Endothelial cell (in vitro differentiated cells): Measurements from ENCODE around the gene SCAF8. TPM values are rescaled to one million over a fixed set of nuclear protein-coding genes. Genes with fewer than 3 reads are reported as not detected.

Experiments used
- DNase-seq: peaks from one replicate; pipeline ENCODE4 v3.0.0; 2021; ENCODE audit warnings: low spot score
- H3K27ac Mint-ChIP-seq: one replicate; pipeline ENCODE4 v1.8.0; 2021; ENCODE audit warnings: mixed read lengths, inconsistent platforms; ENCODE audit not compliant: unreplicated experiment
- H3K27me3 Mint-ChIP-seq: one replicate; pipeline ENCODE4 v1.8.0; 2021; ENCODE audit warnings: mild to moderate bottlenecking, moderate library complexity, mixed read lengths, inconsistent platforms; ENCODE audit not compliant: unreplicated experiment
- H3K36me3 Mint-ChIP-seq: one replicate; pipeline ENCODE4 v1.8.0; 2021; ENCODE audit warnings: mild to moderate bottlenecking, low read depth, mixed read lengths, inconsistent platforms; ENCODE audit not compliant: unreplicated experiment
- H3K4me1 Mint-ChIP-seq: one replicate; pipeline ENCODE4 v1.8.0; 2021; ENCODE audit warnings: mild to moderate bottlenecking, mixed read lengths, inconsistent platforms; ENCODE audit not compliant: unreplicated experiment
- H3K4me3 Mint-ChIP-seq: one replicate; pipeline ENCODE4 v1.8.0; 2021; ENCODE audit warnings: mild to moderate bottlenecking, mixed read lengths, inconsistent platforms; ENCODE audit not compliant: unreplicated experiment
- H3K9me3 Mint-ChIP-seq: one replicate; pipeline ENCODE4 v1.8.0; 2021; ENCODE audit warnings: mixed read lengths, inconsistent platforms; ENCODE audit not compliant: unreplicated experiment
- long read RNA-seq: library from polyadenylated mRNA; unstranded; transcript quantifications from one replicate; pipeline ENCODE4 v2.0.0, GENCODE V29; 2020; ENCODE audit not compliant: unreplicated experiment
- total RNA-seq: library from RNA; stranded (reverse); fragmentation: NEBNext Ultra II Directional; extraction: Animal tissue kit (Norgen Biotek cat#: 25700); gene quantifications from one replicate; pipeline ENCODE4 v1.2.1, GENCODE V29; 2021; ENCODE audit not compliant: unreplicated experiment
- TF ChIP-seq, protein P1 (sequence below): fragments of 200-600 bp; sonication (generic); IDR thresholded peaks from one replicate; pipeline ENCODE4 v1.5.0; 2021; ENCODE audit warnings: antibody characterized with exemption; ENCODE audit not compliant: unreplicated experiment

SCAF8 gene, protein sequence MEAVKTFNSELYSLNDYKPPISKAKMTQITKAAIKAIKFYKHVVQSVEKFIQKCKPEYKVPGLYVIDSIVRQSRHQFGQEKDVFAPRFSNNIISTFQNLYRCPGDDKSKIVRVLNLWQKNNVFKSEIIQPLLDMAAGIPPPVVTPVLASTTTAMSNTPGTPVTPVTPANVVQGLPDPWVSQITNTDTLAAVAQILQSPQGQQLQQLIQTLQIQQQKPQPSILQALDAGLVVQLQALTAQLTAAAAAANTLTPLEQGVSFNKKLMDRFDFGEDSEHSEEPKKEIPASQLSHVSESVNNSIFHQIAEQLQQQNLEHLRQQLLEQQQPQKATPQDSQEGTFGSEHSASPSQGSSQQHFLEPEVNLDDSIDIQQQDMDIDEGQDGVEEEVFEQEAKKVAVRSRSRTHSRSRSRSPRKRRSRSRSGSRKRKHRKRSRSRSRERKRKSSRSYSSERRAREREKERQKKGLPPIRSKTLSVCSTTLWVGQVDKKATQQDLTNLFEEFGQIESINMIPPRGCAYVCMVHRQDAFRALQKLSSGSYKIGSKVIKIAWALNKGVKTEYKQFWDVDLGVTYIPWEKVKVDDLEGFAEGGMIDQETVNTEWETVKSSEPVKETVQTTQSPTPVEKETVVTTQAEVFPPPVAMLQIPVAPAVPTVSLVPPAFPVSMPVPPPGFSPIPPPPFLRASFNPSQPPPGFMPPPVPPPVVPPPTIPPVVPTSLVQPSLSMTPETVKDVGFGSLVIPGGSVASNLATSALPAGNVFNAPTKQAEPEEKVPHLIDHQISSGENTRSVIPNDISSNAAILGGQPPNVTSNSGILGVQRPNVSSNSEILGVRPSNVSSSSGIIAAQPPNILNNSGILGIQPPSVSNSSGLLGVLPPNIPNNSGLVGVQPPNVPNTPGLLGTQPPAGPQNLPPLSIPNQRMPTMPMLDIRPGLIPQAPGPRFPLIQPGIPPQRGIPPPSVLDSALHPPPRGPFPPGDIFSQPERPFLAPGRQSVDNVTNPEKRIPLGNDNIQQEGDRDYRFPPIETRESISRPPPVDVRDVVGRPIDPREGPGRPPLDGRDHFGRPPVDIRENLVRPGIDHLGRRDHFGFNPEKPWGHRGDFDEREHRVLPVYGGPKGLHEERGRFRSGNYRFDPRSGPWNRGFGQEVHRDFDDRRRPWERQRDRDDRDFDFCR (N-terminal part only)
- total RNA-seq: 51.4 TPM
- long read RNA-seq, partial matches to known transcripts: 1 of 1 reads
- long read RNA-seq, other reads (novel, unspliced or antisense): 0 of 1 reads

DNA sequence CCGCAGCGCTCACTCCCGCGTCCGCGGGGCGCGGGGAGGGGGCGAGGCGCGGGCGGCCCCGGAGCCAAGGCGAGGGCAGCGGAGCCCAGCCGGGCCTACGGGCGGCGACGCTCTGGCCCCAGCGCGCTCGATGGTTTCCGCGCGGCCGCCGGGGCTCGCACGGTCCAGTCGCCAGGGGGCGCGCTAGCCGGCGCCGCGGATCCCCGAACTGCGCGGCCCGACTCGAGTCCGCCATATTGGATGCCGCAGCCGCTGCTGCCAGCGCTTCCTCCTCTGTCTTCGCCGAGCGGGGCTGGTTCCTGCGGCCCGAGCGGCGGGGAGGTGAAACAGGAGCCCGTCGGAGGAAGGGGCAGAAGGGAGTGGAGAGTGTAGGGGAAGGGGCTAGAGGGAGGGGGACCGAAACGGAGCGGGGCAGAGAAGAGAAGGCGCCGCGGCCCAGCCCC is at the start of gene SCAF8:
Gene SCAF8 (plus strand): TSS at position 234 of the 443 bp plus-strand sequence. CDS start 485 bp downstream, outside the sequence.
- peaks cover 14% of the 10 kb centered on the region for H3K27me3 Mint-ChIP-seq
- H3K4me3 Mint-ChIP-seq: peak within 1 kb of the TSS; percentile 94
- peaks cover 22% of the 10 kb centered on the region for H3K4me1 Mint-ChIP-seq
- peak; percentile 90 for DNase-seq
- H3K36me3 Mint-ChIP-seq: peaks cover 21% of the 10 kb centered on the region
- no peaks in the 10 kb centered on the region for H3K9me3 Mint-ChIP-seq
- H3K27ac Mint-ChIP-seq: peak within 1 kb of the TSS; percentile 98
- TF ChIP-seq, protein P1, sequence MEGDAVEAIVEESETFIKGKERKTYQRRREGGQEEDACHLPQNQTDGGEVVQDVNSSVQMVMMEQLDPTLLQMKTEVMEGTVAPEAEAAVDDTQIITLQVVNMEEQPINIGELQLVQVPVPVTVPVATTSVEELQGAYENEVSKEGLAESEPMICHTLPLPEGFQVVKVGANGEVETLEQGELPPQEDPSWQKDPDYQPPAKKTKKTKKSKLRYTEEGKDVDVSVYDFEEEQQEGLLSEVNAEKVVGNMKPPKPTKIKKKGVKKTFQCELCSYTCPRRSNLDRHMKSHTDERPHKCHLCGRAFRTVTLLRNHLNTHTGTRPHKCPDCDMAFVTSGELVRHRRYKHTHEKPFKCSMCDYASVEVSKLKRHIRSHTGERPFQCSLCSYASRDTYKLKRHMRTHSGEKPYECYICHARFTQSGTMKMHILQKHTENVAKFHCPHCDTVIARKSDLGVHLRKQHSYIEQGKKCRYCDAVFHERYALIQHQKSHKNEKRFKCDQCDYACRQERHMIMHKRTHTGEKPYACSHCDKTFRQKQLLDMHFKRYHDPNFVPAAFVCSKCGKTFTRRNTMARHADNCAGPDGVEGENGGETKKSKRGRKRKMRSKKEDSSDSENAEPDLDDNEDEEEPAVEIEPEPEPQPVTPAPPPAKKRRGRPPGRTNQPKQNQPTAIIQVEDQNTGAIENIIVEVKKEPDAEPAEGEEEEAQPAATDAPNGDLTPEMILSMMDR: peak; percentile 92

DNA sequence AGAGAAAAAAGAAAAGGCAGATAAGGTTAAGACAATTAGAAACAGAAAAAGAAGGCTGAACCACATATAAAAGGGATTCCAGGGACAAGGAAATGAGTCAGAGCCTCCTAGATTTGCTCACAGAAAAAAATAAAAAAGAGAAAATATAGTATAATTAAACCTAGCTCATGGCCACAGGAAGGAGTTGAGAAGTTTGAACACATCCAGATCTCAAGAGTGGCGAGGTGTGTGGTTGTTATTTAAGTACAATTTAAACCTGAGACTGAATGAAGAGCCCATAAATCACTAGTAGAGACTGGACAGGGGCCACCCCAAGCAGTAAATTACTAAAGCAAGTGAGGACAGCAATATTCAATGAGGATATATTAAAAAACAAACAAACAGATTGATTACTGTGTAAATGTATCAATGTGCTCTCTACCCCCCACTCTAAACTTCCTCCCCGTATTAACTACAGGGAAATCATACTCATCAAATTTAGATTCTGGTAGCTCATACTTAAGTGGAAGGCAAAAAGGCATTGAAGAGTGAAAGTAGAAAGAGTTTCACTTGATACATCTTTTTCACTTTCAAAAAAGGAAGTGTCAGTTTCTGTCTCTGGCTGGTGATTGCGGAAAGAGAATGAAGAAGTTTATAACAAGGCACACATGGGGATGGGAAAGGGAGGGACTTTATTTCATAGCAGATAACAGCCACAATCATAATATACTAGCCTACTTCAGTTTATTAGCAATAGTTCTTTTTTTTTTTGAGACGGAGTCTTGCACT is 49.3 kb upstream of the SCAF8 start:
- Mint-ChIP-seq H3K9me3 (peaks cover 4% of the 10 kb centered on the region), H3K4me1 (no peaks in the 10 kb centered on the region), H3K36me3 (no peaks in the 10 kb centered on the region), H3K27ac (no peak overlapping the region), H3K27me3 (no peaks in the 10 kb centered on the region), H3K4me3 (no peak overlapping the region)
- TF ChIP-seq, protein P1: no peak
- DNase-seq: no peak

DNA sequence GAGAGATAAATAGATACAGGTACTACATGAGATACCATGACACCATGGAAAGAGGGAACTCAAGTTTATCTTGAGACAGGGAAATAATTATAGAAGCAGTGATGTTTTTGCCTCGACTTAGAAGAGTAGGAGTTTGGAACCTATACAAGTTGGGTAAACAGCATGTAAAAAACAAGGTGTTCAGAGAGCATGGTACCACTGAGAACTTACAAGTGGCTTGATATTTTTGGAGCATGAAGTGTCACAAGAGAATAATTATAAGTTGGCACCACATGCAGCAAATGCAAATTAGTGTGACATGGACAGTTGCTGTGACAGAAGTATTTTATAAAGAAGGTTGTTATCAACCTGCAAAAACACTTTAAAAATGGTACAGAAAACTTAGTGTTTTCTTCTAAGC is 47.1 kb upstream of the SCAF8 start:
- Mint-ChIP-seq H3K27me3 (no peaks in the 10 kb centered on the region), H3K27ac (no peak overlapping the region), H3K9me3 (peaks cover 4% of the 10 kb centered on the region), H3K4me3 (no peak overlapping the region), H3K4me1 (no peaks in the 10 kb centered on the region), H3K36me3 (no peaks in the 10 kb centered on the region)
- DNase-seq: no peak
- TF ChIP-seq, protein P1: no peak

GRCh38 chr6:154689493-154690255 is 43.5 kb upstream of the SCAF8 start:
- no peaks in the 10 kb centered on the region for H3K36me3 Mint-ChIP-seq
- H3K4me3 Mint-ChIP-seq: no peak overlapping the region
- TF ChIP-seq, protein P1: no peak
- DNase-seq: no peak
- no peak overlapping the region for H3K27ac Mint-ChIP-seq
- H3K9me3 Mint-ChIP-seq: peaks cover 4% of the 10 kb centered on the region
- H3K27me3 Mint-ChIP-seq: no peaks in the 10 kb centered on the region
- H3K4me1 Mint-ChIP-seq: no peaks in the 10 kb centered on the region
